T-cell (primary cell): ENCODE measurements around the gene UBE3D. TPM values are rescaled to one million over a fixed set of nuclear protein-coding genes. Genes with fewer than 3 reads are reported as not detected.

Source experiments
- ATAC-seq, 4 experiments: fragments of 200-7000 bp in 3 of 4; fragments of 150-1000 bp in 1 of 4; cut with Tn5 transposase; replicated peaks in 1 of 4; 1 replicate in 3 of 4; 2 replicates in 1 of 4; pipeline ENCODE4 v1.10.0; 2021; ENCODE audit warnings: moderate library complexity in 3 of 4, mild to moderate bottlenecking in 2 of 4, moderate number of reproducible peaks in 1 of 4
- CTCF ChIA-PET, 2 donors: fragments of 300-600 bp; sonication (Branson Sonifier 250); formaldehyde crosslinking; loops; one replicate each; lab custom pipeline; 2022; ENCODE audit warnings: antibody characterized with exemption in 2 of 2; lab: Charles Lee
- POLR2A ChIA-PET, 2 donors: fragments of 300-600 bp; sonication (Branson Sonifier 250); formaldehyde crosslinking; loops; one replicate each; lab custom pipeline; 2022; ENCODE audit warnings: antibody characterized with exemption in 2 of 2; lab: Charles Lee
- DNase-seq, 35 experiments: peaks; one replicate each; pipeline versions ENCODE4 v3.0.0 to v3.0.0-alpha.2; 2013 to 2023
- H3K27ac ChIP-seq: one replicate; pipeline ENCODE4 v1.5.1; 2013; ENCODE audit warnings: low read length
- H3K27me3 ChIP-seq, 2 experiments: replicated peaks in 1 of 2; 1 replicate in 1 of 2; 2 replicates in 1 of 2; pipeline versions ENCODE4 v1.6.1 to v1.7.0; 2013; ENCODE audit warnings: low read length in 1 of 2, mixed read lengths in 1 of 2; ENCODE audit not compliant: control insufficient read depth in 2 of 2, insufficient read depth in 2 of 2; ENCODE audit errors: extremely low read depth in 1 of 2
- H3K36me3 ChIP-seq, 2 donors: 1 replicate in 1 of 2; 2 replicates in 1 of 2; pipeline versions ENCODE4 v1.6.1 to v1.7.0; 2013; ENCODE audit warnings: low read length in 1 of 2; ENCODE audit not compliant: control insufficient read depth in 2 of 2, insufficient read depth in 1 of 2; ENCODE audit errors: extremely low read depth in 1 of 2
- H3K4me1 ChIP-seq, 2 experiments: 1 replicate in 1 of 2; 2 replicates in 1 of 2; pipeline versions ENCODE4 v1.6.1 to v1.7.0; 2013; ENCODE audit warnings: low read length in 2 of 2, mixed read lengths in 1 of 2; ENCODE audit not compliant: insufficient read depth in 2 of 2, control insufficient read depth in 1 of 2; ENCODE audit errors: extremely low read depth in 1 of 2
- H3K4me3 ChIP-seq, 2 donors: 1 replicate in 1 of 2; 2 replicates in 1 of 2; pipeline versions ENCODE4 v1.5.1 to v1.7.0; 2013; ENCODE audit warnings: mild to moderate bottlenecking in 2 of 2, low read length in 1 of 2, moderate library complexity in 1 of 2; ENCODE audit not compliant: control insufficient read depth in 1 of 2; ENCODE audit errors: extremely low read depth in 1 of 2
- H3K9me3 ChIP-seq: 2 replicates; pipeline ENCODE4 v1.7.0; 2013
- H3K27ac Mint-ChIP-seq, 2 donors: one replicate each; pipeline ENCODE4 v1.8.0; 2020 to 2021; ENCODE audit warnings: mild to moderate bottlenecking in 2 of 2, mixed read lengths in 2 of 2
- H3K27me3 Mint-ChIP-seq, 2 donors: one replicate each; pipeline ENCODE4 v1.8.0; 2021 to 2022; ENCODE audit warnings: mixed read lengths in 2 of 2
- H3K36me3 Mint-ChIP-seq: one replicate; pipeline ENCODE4 v1.8.0; 2021; ENCODE audit warnings: mixed read lengths
- H3K4me1 Mint-ChIP-seq, 3 donors: one replicate each; pipeline ENCODE4 v1.8.0; 2020 to 2022; ENCODE audit warnings: mixed read lengths in 3 of 3, mild to moderate bottlenecking in 1 of 3
- H3K4me3 Mint-ChIP-seq, 3 donors: one replicate each; pipeline ENCODE4 v1.8.0; 2020 to 2022; ENCODE audit warnings: mild to moderate bottlenecking in 3 of 3, mixed read lengths in 3 of 3, moderate library complexity in 3 of 3
- H3K9me3 Mint-ChIP-seq, 3 donors: one replicate each; pipeline ENCODE4 v1.8.0; 2020 to 2022; ENCODE audit warnings: mixed read lengths in 3 of 3
- WGBS: methylation state at CpG from one replicate; pipeline ENCODE4 v1.1.5; 2013; ENCODE audit warnings: missing lambda C conversion rate; ENCODE audit not compliant: insufficient coverage; 5-methylcytosine and 5-hydroxymethylcytosine counted together
- total RNA-seq, 35 experiments: library from RNA in 6 of 35; stranded (reverse) in 6 of 35; fragments of 120-200 nt in 1 of 35; gene quantifications; one replicate each; pipeline versions ENCODE4 v1.2.1 to v1.2.4 and lab custom pipeline; 2013 to 2026

Gene UBE3D
- total RNA-seq, 5 donors from 2014 or later (not counting 1 experiment from before 2014, with no cell fraction given) = 6.2 to 9.3 (median 7.1) TPM

GRCh38 chr6:82908661-82909060, 157.0 kb downstream of the UBE3D start:
- ATAC-seq (no peak), DNase-seq (no peak)
- no peaks in the 10 kb centered on the region for H3K4me1 Mint-ChIP-seq
- ChIA-PET POLR2A (no interaction called here), CTCF (no interaction called here)
- no peak overlapping the region for H3K4me3 ChIP-seq
- no peaks in the 10 kb centered on the region for H3K9me3 ChIP-seq
- no peaks in the 10 kb centered on the region for H3K4me1 ChIP-seq
- H3K27me3 ChIP-seq = no peaks in the 10 kb centered on the region
- H3K27ac Mint-ChIP-seq = no peak overlapping the region
- H3K36me3 Mint-ChIP-seq = peaks cover 23% of the 10 kb centered on the region
- no peaks in the 10 kb centered on the region for H3K27me3 Mint-ChIP-seq
- no peak overlapping the region for H3K27ac ChIP-seq
- H3K9me3 Mint-ChIP-seq = no peaks in the 10 kb centered on the region
- no peaks in the 10 kb centered on the region for H3K36me3 ChIP-seq
- WGBS = 100% methylated on average over 1 of the region's 2 CpGs
- no peak overlapping the region for H3K4me3 Mint-ChIP-seq

- no peak for ATAC-seq
- Histone ChIP-seq H3K9me3 (no peaks in the 10 kb centered on the region), H3K36me3 (no peaks in the 10 kb centered on the region), H3K27me3 (no peaks in the 10 kb centered on the region), H3K27ac (no peak overlapping the region), H3K4me3 (no peak overlapping the region), H3K4me1 (no peaks in the 10 kb centered on the region)
- ChIA-PET CTCF (no interaction called here), POLR2A (no interaction called here)
- DNase-seq = no peak
- Mint-ChIP-seq H3K9me3 (no peaks in the 10 kb centered on the region), H3K4me1 (no peaks in the 10 kb centered on the region), H3K36me3 (peaks cover 26% of the 10 kb centered on the region), H3K27me3 (no peaks in the 10 kb centered on the region), H3K4me3 (no peak overlapping the region), H3K27ac (no peak overlapping the region)
- no CpG with 5 or more reads among the region's 1 CpG for WGBS
Observed at GRCh38 chr6:82906951-82907350, 158.7 kb downstream of the UBE3D start.

GRCh38 chr6:82906489-82906888, 159.2 kb downstream of the UBE3D start:
- no peaks in the 10 kb centered on the region for H3K9me3 ChIP-seq
- H3K27me3 ChIP-seq = no peaks in the 10 kb centered on the region
- H3K9me3 Mint-ChIP-seq = no peaks in the 10 kb centered on the region
- no peaks in the 10 kb centered on the region for H3K27me3 Mint-ChIP-seq
- no peak for DNase-seq
- peaks cover 24% of the 10 kb centered on the region for H3K36me3 Mint-ChIP-seq
- H3K36me3 ChIP-seq = no peaks in the 10 kb centered on the region
- no peak overlapping the region for H3K27ac ChIP-seq
- H3K4me3 Mint-ChIP-seq = no peak overlapping the region
- H3K27ac Mint-ChIP-seq = no peak overlapping the region
- no peaks in the 10 kb centered on the region for H3K4me1 Mint-ChIP-seq
- H3K4me3 ChIP-seq = no peak overlapping the region
- ATAC-seq = no peak
- no peaks in the 10 kb centered on the region for H3K4me1 ChIP-seq
- POLR2A ChIA-PET = no interaction called here
- CTCF ChIA-PET = no interaction called here

- H3K9me3 Mint-ChIP-seq = no peaks in the 10 kb centered on the region
- CTCF ChIA-PET = no interaction called here
Observed at GRCh38 chr6:82904860-82905259, 160.8 kb downstream of the UBE3D start.

GRCh38 chr6:82904257-82904656, 161.4 kb downstream of the UBE3D start:
- Mint-ChIP-seq H3K4me3 (no peak overlapping the region), H3K27me3 (no peaks in the 10 kb centered on the region), H3K36me3 (peaks cover 16% of the 10 kb centered on the region), H3K9me3 (no peaks in the 10 kb centered on the region), H3K27ac (no peak overlapping the region), H3K4me1 (no peaks in the 10 kb centered on the region)
- no peak for ATAC-seq
- CTCF ChIA-PET = no interaction called here
- WGBS = no CpG with 5 or more reads among the region's 4 CpGs
- no peaks in the 10 kb centered on the region for H3K36me3 ChIP-seq
- DNase-seq = no peak
- no peaks in the 10 kb centered on the region for H3K27me3 ChIP-seq
- no peaks in the 10 kb centered on the region for H3K9me3 ChIP-seq
- POLR2A ChIA-PET = no interaction called here
- H3K27ac ChIP-seq = no peak overlapping the region
- H3K4me1 ChIP-seq = no peaks in the 10 kb centered on the region
- H3K4me3 ChIP-seq = no peak overlapping the region

More at GRCh38 chr6:82904860-82905259, 160.8 kb downstream of the UBE3D start:
- Mint-ChIP-seq H3K27ac (no peak overlapping the region), H3K36me3 (peaks cover 16% of the 10 kb centered on the region), H3K4me1 (no peaks in the 10 kb centered on the region), H3K27me3 (no peaks in the 10 kb centered on the region), H3K4me3 (no peak overlapping the region)
- no peak overlapping the region for H3K27ac ChIP-seq
- POLR2A ChIA-PET = no interaction called here
- H3K4me1 ChIP-seq = no peaks in the 10 kb centered on the region
- H3K27me3 ChIP-seq = no peaks in the 10 kb centered on the region
- H3K4me3 ChIP-seq = no peak overlapping the region
- no peaks in the 10 kb centered on the region for H3K9me3 ChIP-seq
- H3K36me3 ChIP-seq = no peaks in the 10 kb centered on the region
- 80% methylated on average over 1 of the region's 1 CpG for WGBS
- DNase-seq (no peak), ATAC-seq (no peak)

GRCh38 chr6:82902290-82902689, 163.4 kb downstream of the UBE3D start:
- no peaks in the 10 kb centered on the region for H3K27me3 ChIP-seq
- Mint-ChIP-seq H3K27me3 (no peaks in the 10 kb centered on the region), H3K27ac (no peak overlapping the region), H3K36me3 (peaks cover 24% of the 10 kb centered on the region), H3K9me3 (no peaks in the 10 kb centered on the region), H3K4me1 (no peaks in the 10 kb centered on the region), H3K4me3 (no peak overlapping the region)
- H3K4me1 ChIP-seq = no peaks in the 10 kb centered on the region
- ChIA-PET POLR2A (no interaction called here), CTCF (interaction anchor here in 1 of 2 donors (0.6 kb wide), 1 partner anchor 1029 kb away, joined by 4 read pairs; no protein-coding TSS in a partner anchor)
- no peak overlapping the region for H3K27ac ChIP-seq
- 100% methylated on average over 1 of the region's 2 CpGs for WGBS
- H3K9me3 ChIP-seq = no peaks in the 10 kb centered on the region
- no peaks in the 10 kb centered on the region for H3K36me3 ChIP-seq
- no peak for DNase-seq
- H3K4me3 ChIP-seq = no peak overlapping the region
- no peak for ATAC-seq

GRCh38 chr6:82894653-82895259, 170.9 kb downstream of the UBE3D start:
- Mint-ChIP-seq H3K4me3 (no peak overlapping the region), H3K4me1 (no peaks in the 10 kb centered on the region), H3K27me3 (no peaks in the 10 kb centered on the region), H3K36me3 (peaks cover 44% of the 10 kb centered on the region), H3K27ac (no peak overlapping the region), H3K9me3 (no peaks in the 10 kb centered on the region)
- no peak for ATAC-seq
- H3K27ac ChIP-seq = no peak overlapping the region
- H3K36me3 ChIP-seq = peaks cover 0 to 3% of the 10 kb centered on the region in 2 donors
- no peaks in the 10 kb centered on the region for H3K4me1 ChIP-seq
- no peaks in the 10 kb centered on the region for H3K27me3 ChIP-seq
- DNase-seq = no peak
- ChIA-PET CTCF (no interaction called here), POLR2A (no interaction called here)
- 100% methylated on average over 2 of the region's 6 CpGs for WGBS
- no peak overlapping the region for H3K4me3 ChIP-seq
- no peaks in the 10 kb centered on the region for H3K9me3 ChIP-seq
